Naive thymus-derived CD4-positive, alpha-beta T cell (primary cell): Measurements from ENCODE around the gene MUTYH. TPM values are rescaled to one million over a fixed set of nuclear protein-coding genes. Genes with fewer than 3 reads are reported as not detected.
"Not testable (repeated sequence)": the region's sequence is repeated elsewhere in the genome, so short reads cannot be mapped to it uniquely, and the experiment has no call there.

Source experiments
- ATAC-seq: fragments of 150-1000 bp; cut with Tn5 transposase; 2 replicates; pipeline ENCODE4 v1.10.0; 2021; ENCODE audit warnings: mild to moderate bottlenecking, moderate library complexity
- CTCF ChIA-PET: fragments of 350-600 bp; sonication (Branson Sonifier 250); formaldehyde crosslinking; loops from one replicate; lab custom pipeline; 2021; ENCODE audit warnings: antibody characterized with exemption; lab: Charles Lee
- POLR2A ChIA-PET: fragments of 350-600 bp; sonication (Branson Sonifier 250); formaldehyde crosslinking; loops from one replicate; lab custom pipeline; 2021; ENCODE audit warnings: antibody characterized with exemption, inconsistent platforms; lab: Charles Lee
- DNase-seq, 9 donors: peaks; one replicate each; pipeline versions ENCODE4 v3.0.0 to v3.0.0-alpha.2; 2020 to 2022; ENCODE audit warnings: mixed read lengths in 1 of 9
- H3K27ac ChIP-seq: one replicate; pipeline ENCODE4 v1.7.0; 2013; ENCODE audit warnings: mild to moderate bottlenecking, low read depth, low read length, moderate library complexity
- H3K27me3 ChIP-seq, 2 donors: one replicate each; pipeline ENCODE4 v1.7.0; 2013; ENCODE audit warnings: low read length in 2 of 2, mild to moderate bottlenecking in 2 of 2, moderate library complexity in 2 of 2; ENCODE audit not compliant: control insufficient read depth in 2 of 2, insufficient read depth in 2 of 2
- H3K36me3 ChIP-seq, 3 experiments: 1 replicate in 2 of 3; 2 replicates in 1 of 3; pipeline ENCODE4 v1.7.0; 2013; ENCODE audit warnings: low read length in 3 of 3, mild to moderate bottlenecking in 3 of 3, moderate library complexity in 1 of 3; ENCODE audit not compliant: insufficient read depth in 3 of 3, control insufficient read depth in 2 of 3
- H3K4me1 ChIP-seq, 2 donors: one replicate each; pipeline ENCODE4 v1.7.0; 2013; ENCODE audit warnings: low read length in 2 of 2, mild to moderate bottlenecking in 2 of 2, moderate library complexity in 1 of 2; ENCODE audit not compliant: control insufficient read depth in 2 of 2, insufficient read depth in 2 of 2
- H3K4me3 ChIP-seq: 2 replicates; pipeline ENCODE4 v1.7.0; 2013; ENCODE audit warnings: mild to moderate bottlenecking, low read length
- H3K9me3 ChIP-seq, 3 experiments: 1 replicate in 2 of 3; 2 replicates in 1 of 3; pipeline ENCODE4 v1.7.0; 2013; ENCODE audit warnings: low read length in 3 of 3; ENCODE audit not compliant: control insufficient read depth in 2 of 3
- H3K27ac Mint-ChIP-seq, 9 donors: one replicate each; pipeline ENCODE4 v1.8.0; 2020 to 2022; ENCODE audit warnings: mixed read lengths in 9 of 9, mild to moderate bottlenecking in 8 of 9, moderate library complexity in 5 of 9, inconsistent platforms in 2 of 9
- H3K27me3 Mint-ChIP-seq, 5 donors: one replicate each; pipeline ENCODE4 v1.8.0; 2021 to 2022; ENCODE audit warnings: mixed read lengths in 5 of 5, mild to moderate bottlenecking in 1 of 5
- H3K36me3 Mint-ChIP-seq, 5 donors: one replicate each; pipeline ENCODE4 v1.8.0; 2020 to 2022; ENCODE audit warnings: mixed read lengths in 5 of 5, mild to moderate bottlenecking in 3 of 5, inconsistent platforms in 1 of 5
- H3K4me1 Mint-ChIP-seq, 7 donors: one replicate each; pipeline ENCODE4 v1.8.0; 2020 to 2022; ENCODE audit warnings: mixed read lengths in 7 of 7, mild to moderate bottlenecking in 3 of 7, inconsistent platforms in 1 of 7
- H3K4me3 Mint-ChIP-seq, 10 donors: one replicate each; pipeline ENCODE4 v1.8.0; 2020 to 2022; ENCODE audit warnings: mild to moderate bottlenecking in 10 of 10, mixed read lengths in 10 of 10, moderate library complexity in 6 of 10, inconsistent platforms in 2 of 10
- H3K9me3 Mint-ChIP-seq, 11 donors: one replicate each; pipeline ENCODE4 v1.8.0; 2020 to 2022; ENCODE audit warnings: mixed read lengths in 11 of 11, mild to moderate bottlenecking in 4 of 11, inconsistent platforms in 1 of 11, moderate library complexity in 1 of 11
- intact Hi-C, 2 donors: fragments of 100-400 bp; cut with micrococcal nuclease; formaldehyde crosslinking; loops; one replicate each; pipeline ENCODE4 v1.15.1; 2023
- polyA plus RNA-seq, 2 donors: library from polyadenylated mRNA; unstranded; fragments of 300-500 nt; fragmentation: Illumina TruSeq; gene quantifications; one replicate each; pipeline ENCODE4 v1.2.3, GENCODE V29; 2021
- total RNA-seq, 6 experiments: library from RNA in 5 of 6; stranded (reverse) in 5 of 6; gene quantifications; 1 replicate in 5 of 6; 2 replicates in 1 of 6; pipeline ENCODE4 v1.2.3 and lab custom pipeline; 2021 to 2026

The MUTYH gene
- total RNA-seq (10 to 100 TPM; 56.7 to 85.4 (median 67.7) TPM), polyA plus RNA-seq (10 to 100 TPM; 17.7 to 31.5 TPM), total RNA-seq (lab: John Stamatoyannopoulos, UW) (13.5 reads per million, percentile 42 among the genes with 10 or more reads in this experiment)

GRCh38 chr1:45339789-45340558, at the start of gene MUTYH, which contains the start of gene TOE1:
Gene MUTYH (minus strand): TSS chr1:45340440. CDS start chr1:45334505, 5,935 bp downstream.
Gene TOE1 (plus strand): TSS chr1:45340170. CDS start chr1:45340253, 83 bp downstream.
- CTCF ChIA-PET: interaction anchor here (0.6 to 4.9 kb wide), 11 partner anchors 35 to 503 kb away, joined by 3 to 26 read pairs (median 5); partner anchors contain the start of genes HECTD3, TESK2 and UROD
- peaks cover 0 to 30% (median 9%) of the 10 kb centered on the region in 5 donors for H3K36me3 Mint-ChIP-seq
- peak; percentile 91 for ATAC-seq

GRCh38 chr1:45386219-45386618, 46.0 kb upstream of the MUTYH start:
- POLR2A ChIA-PET: no interaction called here
- no peak for DNase-seq
- peaks cover 0 to 14% (median 4%) of the 10 kb centered on the region in 5 donors for H3K36me3 Mint-ChIP-seq

More at GRCh38 chr1:45339789-45340558, at the start of gene MUTYH, which contains the start of gene TOE1:
- Histone ChIP-seq H3K36me3 (peaks cover 7 to 41% (median 24%) of the 10 kb centered on the region in 3 experiments), H3K4me3 (peak within 1 kb of the TSS; percentile 83), H3K27me3 (no peaks in the 10 kb centered on the region), H3K27ac (peak within 1 kb of the TSS; percentile 99), H3K9me3 (no peaks in the 10 kb centered on the region), H3K4me1 (peaks cover 31 to 33% of the 10 kb centered on the region in 2 donors)
- H3K9me3 Mint-ChIP-seq: no peaks in the 10 kb centered on the region
- POLR2A ChIA-PET: interaction anchor here (0.6 to 5.5 kb wide), 37 partner anchors 9 to 907 kb away, joined by 3 to 85 read pairs (median 7); partner anchors contain the start of genes CCDC163, EIF2B3, GPBP1L1 and HECTD3
- peaks cover 24 to 75% (median 61%) of the 10 kb centered on the region in 7 donors for H3K4me1 Mint-ChIP-seq
- peak within 1 kb of the TSS; percentile 95 to 100 (median 99) for H3K4me3 Mint-ChIP-seq
- peak within 1 kb of the TSS; percentile 96 to 99 (median 99) for H3K27ac Mint-ChIP-seq
- intact Hi-C loops: loop anchor here (1.0 to 5.0 kb wide), 17 partner anchors 14 to 1992 kb away; partner anchors contain the start of genes CCDC163 (in 2 of the 2), HPDL (in 2 of the 2), KIF2C (in 2 of the 2) and MMACHC (in 2 of the 2)
- H3K27me3 Mint-ChIP-seq: no peaks in the 10 kb centered on the region
- DNase-seq: peak; percentile 84 to 95 (median 89)

GRCh38 chr1:45385302-45385701, 45.1 kb upstream of the MUTYH start:
- no peak for ATAC-seq
- Histone ChIP-seq H3K4me1 (no peaks in the 10 kb centered on the region), H3K36me3 (no peaks in the 10 kb centered on the region), H3K4me3 (no peak overlapping the region), H3K27me3 (no peaks in the 10 kb centered on the region), H3K9me3 (no peaks in the 10 kb centered on the region), H3K27ac (no peak overlapping the region)
- ChIA-PET CTCF (interaction anchor here (0.9 kb wide), 1 partner anchor 10 kb away, joined by 4 read pairs; no protein-coding TSS in a partner anchor), POLR2A (no interaction called here)
- Mint-ChIP-seq H3K4me3 (no peak overlapping the region), H3K27me3 (no peaks in the 10 kb centered on the region), H3K9me3 (no peaks in the 10 kb centered on the region), H3K4me1 (no peaks in the 10 kb centered on the region), H3K36me3 (peaks cover 0 to 14% (median 4%) of the 10 kb centered on the region in 5 donors), H3K27ac (peak overlapping the region in 1 of 9 donors; percentile 12)
- intact Hi-C loops: no loop called here
- DNase-seq: no peak

More at GRCh38 chr1:45386219-45386618, 46.0 kb upstream of the MUTYH start:
- Histone ChIP-seq H3K27me3 (no peaks in the 10 kb centered on the region), H3K27ac (no peak overlapping the region), H3K4me3 (no peak overlapping the region), H3K36me3 (no peaks in the 10 kb centered on the region), H3K9me3 (no peaks in the 10 kb centered on the region), H3K4me1 (no peaks in the 10 kb centered on the region)
- H3K4me1 Mint-ChIP-seq: no peaks in the 10 kb centered on the region
- H3K27ac Mint-ChIP-seq: no peak overlapping the region
- CTCF ChIA-PET: interaction anchor here (0.7 kb wide), 1 partner anchor 20 kb away, joined by 3 read pairs; no protein-coding TSS in a partner anchor
- no peaks in the 10 kb centered on the region for H3K9me3 Mint-ChIP-seq
- H3K4me3 Mint-ChIP-seq: no peak overlapping the region
- intact Hi-C loops: no loop called here
- no peaks in the 10 kb centered on the region for H3K27me3 Mint-ChIP-seq
- ATAC-seq: no peak

GRCh38 chr1:45384213-45384612, 44.0 kb upstream of the MUTYH start:
- H3K27me3 Mint-ChIP-seq, H3K9me3 Mint-ChIP-seq, H3K36me3 ChIP-seq, H3K4me3 ChIP-seq, H3K4me1 ChIP-seq, H3K4me1 Mint-ChIP-seq, ATAC-seq, H3K27ac ChIP-seq, H3K4me3 Mint-ChIP-seq, POLR2A ChIA-PET, intact Hi-C loops, H3K27me3 ChIP-seq, H3K9me3 ChIP-seq, DNase-seq: not testable (repeated sequence)
- CTCF ChIA-PET: interaction anchor here (0.8 kb wide), 1 partner anchor 217 kb away, joined by 3 read pairs; no protein-coding TSS in a partner anchor
- Mint-ChIP-seq H3K27ac (peak overlapping the region in 1 of 9 donors; percentile 41), H3K36me3 (peaks cover 0 to 14% (median 4%) of the 10 kb centered on the region in 5 donors)

- Mint-ChIP-seq H3K27ac (no peak overlapping the region), H3K27me3 (no peaks in the 10 kb centered on the region), H3K4me3 (no peak overlapping the region), H3K36me3 (peaks cover 0 to 17% (median 4%) of the 10 kb centered on the region in 5 donors), H3K4me1 (no peaks in the 10 kb centered on the region), H3K9me3 (no peaks in the 10 kb centered on the region)
- no peaks in the 10 kb centered on the region for H3K36me3 ChIP-seq
- ChIA-PET CTCF (no interaction called here), POLR2A (interaction anchor here (0.6 kb wide), 1 partner anchor 49 kb away, joined by 3 read pairs; no protein-coding TSS in a partner anchor)
- H3K9me3 ChIP-seq: no peaks in the 10 kb centered on the region
- no peak for ATAC-seq
- no peak overlapping the region for H3K4me3 ChIP-seq
- no peak overlapping the region for H3K27ac ChIP-seq
- no peaks in the 10 kb centered on the region for H3K4me1 ChIP-seq
- no peaks in the 10 kb centered on the region for H3K27me3 ChIP-seq
- no peak for DNase-seq
- intact Hi-C loops: no loop called here
Measured at GRCh38 chr1:45383191-45383590, 43.0 kb upstream of the MUTYH start.

GRCh38 chr1:45381243-45381642, 41.0 kb upstream of the MUTYH start:
- H3K27ac Mint-ChIP-seq: no peak overlapping the region
- no peak overlapping the region for H3K4me3 Mint-ChIP-seq
- H3K36me3 Mint-ChIP-seq: peaks cover 0 to 17% (median 8%) of the 10 kb centered on the region in 5 donors
- DNase-seq: no peak
- POLR2A ChIA-PET: no interaction called here
- intact Hi-C loops: no loop called here
- H3K4me1 ChIP-seq: no peaks in the 10 kb centered on the region
- CTCF ChIA-PET: no interaction called here
- H3K27me3 ChIP-seq: no peaks in the 10 kb centered on the region
- H3K27ac ChIP-seq: no peak overlapping the region
- H3K4me3 ChIP-seq: no peak overlapping the region
- H3K9me3 ChIP-seq: no peaks in the 10 kb centered on the region
- H3K9me3 Mint-ChIP-seq: no peaks in the 10 kb centered on the region
- H3K36me3 ChIP-seq: no peaks in the 10 kb centered on the region
- H3K4me1 Mint-ChIP-seq: no peaks in the 10 kb centered on the region
- ATAC-seq: no peak
- H3K27me3 Mint-ChIP-seq: no peaks in the 10 kb centered on the region
